CD4-positive, alpha-beta T cell treated with Interleukin-4 for 1 hour (primary cell): ENCODE results near the gene FOXK2.

Source experiments
- DNase-seq, 2 donors: peaks; one replicate each; pipeline ENCODE4 v3.0.0-alpha.2; 2020 to 2022

FOXK2 gene

DNA sequence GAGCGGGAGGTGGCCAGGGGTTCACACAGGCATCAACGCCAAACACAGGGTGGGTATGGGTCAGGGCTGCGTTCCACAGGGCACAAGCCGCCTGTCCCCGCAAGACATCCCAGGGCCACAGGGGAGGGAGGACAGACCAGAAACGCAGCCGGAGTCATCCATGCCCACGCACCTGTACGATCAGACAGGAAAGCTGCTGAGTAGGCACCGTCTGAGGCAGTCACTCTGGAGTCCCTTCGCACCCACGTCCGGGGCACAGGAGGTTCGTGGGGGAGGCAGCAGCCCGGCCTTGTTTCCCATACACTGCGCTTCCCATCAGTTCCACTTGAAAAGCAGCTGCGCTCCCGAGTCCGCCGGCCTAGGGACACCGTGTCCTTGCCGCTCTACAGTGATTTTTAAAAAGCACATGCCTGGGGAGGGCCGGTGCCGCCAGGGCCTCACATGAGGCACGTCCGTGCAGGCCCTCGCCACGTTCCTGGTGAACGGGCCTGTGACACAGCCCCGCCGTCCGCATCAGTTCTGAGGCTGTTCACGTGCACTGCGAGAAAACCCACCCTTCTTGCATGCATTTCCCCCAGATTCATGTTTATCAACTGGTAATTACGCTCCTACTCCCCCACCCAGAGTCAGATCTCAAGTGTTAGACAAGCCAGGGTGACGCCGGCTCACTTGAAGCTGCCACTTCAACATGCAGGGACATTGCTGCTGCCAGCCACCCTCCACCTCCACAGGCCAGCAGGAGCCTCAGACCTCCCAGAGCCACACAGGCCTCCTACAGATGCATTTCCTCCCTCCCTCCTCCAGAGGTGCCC is 94.0 kb downstream of the FOXK2 start:
- no peak for DNase-seq

DNA sequence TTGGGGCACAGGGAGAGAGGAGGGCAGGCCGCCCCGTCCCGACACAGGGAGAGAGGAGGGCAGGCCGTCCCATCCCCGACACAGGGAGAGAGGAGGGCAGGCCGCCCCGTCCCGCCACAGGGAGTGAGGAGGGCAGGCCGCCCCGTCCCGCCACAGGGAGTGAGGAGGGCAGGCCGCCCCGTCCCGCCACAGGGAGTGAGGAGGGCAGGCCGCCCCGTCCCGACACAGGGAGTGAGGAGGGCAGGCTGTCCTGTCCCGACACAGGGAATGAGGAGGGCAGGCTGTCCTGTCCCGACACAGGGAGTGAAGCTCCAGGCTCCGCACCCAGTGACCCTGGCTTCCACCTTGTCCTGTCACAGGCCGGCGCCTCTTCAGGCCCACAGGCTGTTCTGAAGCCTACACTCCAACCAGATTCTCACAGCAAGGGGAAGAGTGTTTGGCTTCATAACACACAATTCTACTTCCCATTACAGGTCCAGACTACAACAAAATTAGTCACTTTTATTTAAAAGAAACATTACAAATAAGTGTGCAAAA is 94.6 kb downstream of the FOXK2 start:
- DNase-seq, result no peak

DNA sequence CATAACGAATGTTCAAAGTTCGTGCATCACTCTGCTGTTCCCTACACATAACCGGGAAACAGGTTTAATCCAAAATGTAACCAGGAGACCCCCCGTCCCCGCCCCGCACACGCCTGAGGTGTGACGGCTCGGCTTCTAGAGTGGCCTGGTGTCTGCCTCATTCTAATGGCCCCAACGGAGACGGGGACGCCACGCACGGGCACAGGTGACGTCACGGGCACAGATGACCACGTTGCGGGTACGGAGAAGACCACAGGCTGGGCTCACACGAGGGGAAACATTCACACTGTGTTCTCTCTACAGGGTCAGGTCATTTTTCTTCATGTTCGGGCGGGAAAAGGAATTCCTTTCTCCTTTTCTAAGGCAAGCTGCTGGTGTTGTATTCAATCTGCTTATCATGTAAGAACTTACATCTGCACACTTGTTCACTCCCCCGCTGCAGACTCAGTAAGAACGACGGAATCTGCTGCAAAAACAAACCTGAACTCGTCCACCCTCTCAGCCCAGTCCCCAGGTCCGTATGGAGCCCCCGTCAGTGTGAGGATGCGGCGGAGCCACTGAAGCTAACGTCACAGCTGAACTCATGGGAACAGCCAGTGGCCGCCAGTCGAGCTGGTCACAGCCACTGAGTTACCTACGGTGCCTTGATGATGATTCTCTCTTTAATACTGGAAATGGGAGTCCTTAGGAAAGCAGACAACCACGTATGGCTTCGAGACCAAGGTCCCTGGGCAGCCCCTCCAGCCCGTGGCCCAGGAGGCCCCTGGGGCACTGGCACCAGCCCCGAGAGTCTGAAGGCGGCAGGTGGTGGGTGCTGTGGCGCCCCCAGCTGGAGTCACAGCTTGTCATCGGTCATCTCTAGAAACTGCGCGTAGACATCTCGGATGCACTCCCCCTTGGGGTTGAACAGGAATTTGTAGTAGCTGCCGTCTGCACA is 95.8 kb downstream of the FOXK2 start:
- DNase-seq, result no peak

DNA sequence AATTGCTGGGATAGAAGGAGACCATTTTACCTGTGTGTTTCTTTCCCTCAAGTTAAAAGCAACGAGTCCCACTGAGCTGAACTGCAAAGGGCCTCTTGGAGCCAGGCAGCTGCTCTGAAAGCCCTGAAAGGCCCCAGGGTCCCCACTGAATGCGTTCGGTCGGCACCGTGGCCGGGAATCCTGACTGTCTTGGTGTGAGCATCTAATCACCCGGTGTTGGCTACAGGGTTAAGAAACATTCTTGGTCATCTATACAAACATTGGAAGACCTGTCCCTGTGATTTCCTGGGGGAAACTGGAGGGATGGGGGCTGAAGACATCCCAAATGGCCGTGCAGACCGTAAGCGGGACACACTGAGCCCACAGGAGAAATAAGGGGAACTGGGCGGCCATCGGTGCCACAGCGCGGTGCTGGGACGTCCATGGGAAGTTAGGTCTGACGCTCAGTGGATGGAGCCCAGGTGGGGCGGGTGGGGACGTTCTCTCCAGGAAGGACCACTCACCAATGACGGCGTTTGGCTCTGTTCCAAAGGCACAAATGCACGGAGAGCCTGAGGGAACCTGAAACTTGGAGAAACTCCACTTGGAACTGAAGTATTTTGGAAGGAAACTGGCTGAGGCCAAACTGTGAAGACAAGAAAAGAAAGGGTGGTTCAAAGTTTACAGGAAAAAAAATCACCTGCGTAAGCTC is 96.6 kb downstream of the FOXK2 start:
- no peak for DNase-seq

DNA sequence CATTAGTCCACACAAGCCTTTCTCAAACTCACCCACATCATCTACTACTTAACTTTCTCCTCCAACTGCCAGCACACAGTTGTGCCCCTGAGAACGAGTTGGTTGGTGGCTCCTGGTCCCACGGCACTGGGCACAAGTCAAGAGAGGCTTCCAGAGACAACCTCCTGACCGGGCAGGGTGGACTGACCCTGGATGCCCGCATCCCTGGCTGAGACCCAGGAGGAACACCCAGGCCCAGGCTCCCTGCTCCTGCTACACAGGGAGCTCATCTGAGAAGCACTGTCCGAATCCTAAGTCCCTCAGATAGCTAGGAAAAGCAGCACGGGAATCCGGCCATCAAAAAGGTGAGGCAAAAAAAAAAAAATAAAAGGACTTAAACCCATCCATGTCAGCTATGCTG is 99.7 kb downstream of the FOXK2 start:
- no peak for DNase-seq

DNA sequence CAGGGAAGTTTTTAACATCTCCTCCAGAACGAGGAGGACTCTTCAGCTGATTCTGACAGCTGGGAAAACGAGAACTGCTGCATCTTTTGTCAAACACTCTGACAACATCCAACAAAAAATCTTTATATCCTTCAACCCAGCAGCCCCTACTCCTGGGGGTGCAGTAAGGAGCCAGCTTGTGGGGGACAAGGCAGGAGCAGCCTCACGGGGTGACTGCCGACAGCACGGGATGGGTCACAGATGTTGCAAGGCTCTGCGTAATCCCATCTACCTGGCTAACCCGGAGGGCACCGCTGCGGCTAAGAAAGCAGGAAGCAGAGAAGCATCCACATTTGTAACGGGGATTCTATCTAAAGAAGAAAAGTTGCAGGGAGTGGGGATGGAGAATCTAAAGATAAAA is 100.1 kb downstream of the FOXK2 start:
- DNase-seq, result no peak

DNA sequence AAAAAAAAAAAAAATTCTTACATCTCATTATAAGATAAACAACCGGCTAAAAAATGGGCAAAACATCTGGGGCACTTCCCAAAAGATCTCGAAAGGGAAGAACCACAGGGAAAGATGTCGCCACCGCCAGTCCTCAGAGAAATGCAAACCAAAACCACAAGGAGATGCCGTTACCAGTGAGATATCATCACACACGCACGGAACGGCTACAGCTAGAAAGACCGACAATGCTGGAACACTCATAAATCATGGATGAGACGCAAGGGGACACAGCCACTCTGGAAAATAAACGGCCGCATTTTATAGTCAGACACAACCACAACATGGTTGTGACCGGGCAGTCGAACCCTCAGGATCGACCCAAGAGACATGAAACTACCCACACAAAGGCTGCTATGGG is 104.2 kb downstream of the FOXK2 start:
- no peak for DNase-seq

DNA sequence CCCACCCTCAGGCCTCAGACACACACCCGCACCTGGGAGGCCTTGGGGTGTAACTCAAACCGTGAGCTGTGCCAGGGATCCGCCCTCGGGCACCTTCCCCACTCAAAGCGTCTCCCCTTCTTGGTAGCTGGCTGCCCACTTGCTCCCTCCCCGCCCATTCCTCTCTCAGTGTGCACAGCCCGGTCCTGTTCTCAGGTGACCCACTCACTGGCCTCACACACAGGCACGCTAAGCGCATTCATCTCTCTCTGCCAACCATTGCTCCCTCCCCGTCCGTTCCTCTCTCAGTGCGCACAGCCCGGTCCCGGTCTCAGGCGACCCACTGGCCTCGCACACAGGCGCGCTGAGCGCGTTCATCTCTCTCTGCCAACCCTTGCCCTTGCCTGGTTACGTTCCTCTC is 107.9 kb downstream of the FOXK2 start:
- DNase-seq, result no peak

DNA sequence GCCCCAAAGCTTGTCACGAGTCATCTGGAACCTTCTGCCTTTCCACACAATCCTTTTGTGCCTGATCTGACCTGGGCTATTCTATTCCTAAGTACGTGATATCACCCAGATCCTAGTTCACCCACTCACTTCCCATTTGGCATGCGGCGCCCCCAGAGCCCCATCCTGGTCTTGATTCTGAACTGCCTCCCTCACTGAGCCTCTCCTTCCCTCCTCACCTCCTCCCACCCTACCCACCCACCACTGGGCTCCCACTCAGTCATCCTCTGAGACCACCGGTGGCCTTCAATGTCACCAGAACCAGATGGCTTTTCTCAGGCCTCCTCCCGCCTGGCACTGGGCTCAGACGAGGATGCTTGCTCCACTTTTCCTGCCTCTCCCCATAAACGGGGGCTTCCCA is 110.2 kb downstream of the FOXK2 start:
- no peak for DNase-seq

DNA sequence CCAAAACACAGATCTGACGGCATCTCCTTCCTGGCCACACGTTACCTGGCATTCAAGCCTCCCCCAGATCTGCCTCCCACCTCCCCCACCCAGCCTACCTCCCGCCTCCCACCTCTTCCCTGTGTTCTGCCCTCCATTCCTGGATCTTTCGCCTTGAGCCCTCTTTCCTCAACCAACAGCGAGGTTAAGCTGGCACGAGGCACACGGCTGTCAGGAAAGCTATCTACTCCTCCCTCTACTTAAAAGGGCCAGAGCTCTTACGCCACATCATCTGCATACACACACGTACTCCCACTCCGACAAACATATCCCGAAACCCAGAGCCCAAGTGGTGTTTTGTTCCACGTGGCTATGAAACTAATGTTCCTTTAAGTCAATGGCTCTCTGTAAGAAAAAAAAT is 110.7 kb downstream of the FOXK2 start:
- no peak for DNase-seq

DNA sequence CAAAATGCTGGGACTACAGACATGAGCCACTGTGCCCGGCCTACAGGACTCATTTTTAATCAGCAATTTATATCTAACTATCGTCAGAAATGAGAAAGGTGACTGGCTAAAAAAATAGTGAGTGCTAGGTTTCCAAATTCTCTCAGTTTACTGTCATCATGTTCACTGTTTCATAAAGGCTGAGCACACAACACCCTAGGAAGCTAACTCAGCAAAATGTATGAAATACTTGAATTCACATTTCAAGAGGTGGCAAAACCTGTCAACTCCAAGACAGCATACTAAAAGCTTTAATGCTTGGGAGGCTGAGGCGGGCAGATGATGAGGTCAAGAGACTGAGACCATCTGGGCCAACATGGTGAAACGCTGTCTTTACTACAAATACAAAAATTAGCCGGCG is 112.0 kb downstream of the FOXK2 start:
- no peak for DNase-seq

DNA sequence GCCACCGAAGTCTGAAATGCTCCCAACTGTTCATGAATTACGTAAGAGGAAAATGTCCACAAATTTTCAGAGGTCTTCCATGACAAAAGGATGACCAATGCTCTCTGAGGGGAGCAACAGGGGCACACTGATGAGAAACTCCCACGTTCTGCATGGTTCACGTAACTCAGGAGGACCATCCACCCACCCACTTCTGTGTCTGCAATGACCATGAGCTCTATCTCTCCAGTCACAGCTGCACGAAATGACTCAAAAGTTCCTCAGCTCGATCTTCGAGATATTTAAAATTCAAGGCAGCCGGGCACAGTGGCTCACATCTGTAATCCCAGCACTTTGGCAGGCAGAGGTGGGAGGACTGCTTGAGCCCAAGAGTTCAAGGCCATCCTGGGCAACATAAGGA is 112.9 kb downstream of the FOXK2 start:
- no peak for DNase-seq

DNA sequence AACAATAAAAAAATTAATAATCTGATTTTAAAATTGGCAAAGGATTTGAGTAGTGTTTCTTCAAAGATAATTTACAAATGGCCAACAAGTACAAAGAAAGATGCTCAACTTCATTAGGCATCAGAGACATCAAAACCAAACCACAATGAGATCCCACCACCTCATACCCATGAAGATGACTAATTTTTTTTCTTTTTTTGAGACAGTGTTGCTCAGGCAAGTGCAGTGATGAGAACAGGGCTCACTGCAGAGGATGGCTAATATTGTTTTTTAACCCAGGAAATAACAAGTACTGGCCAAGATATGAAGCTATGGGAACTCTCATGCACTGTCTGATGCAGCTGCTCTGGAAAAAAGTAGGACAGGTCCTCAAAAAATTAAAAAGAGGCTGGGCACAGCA is 113.8 kb downstream of the FOXK2 start:
- DNase-seq, result no peak

DNA sequence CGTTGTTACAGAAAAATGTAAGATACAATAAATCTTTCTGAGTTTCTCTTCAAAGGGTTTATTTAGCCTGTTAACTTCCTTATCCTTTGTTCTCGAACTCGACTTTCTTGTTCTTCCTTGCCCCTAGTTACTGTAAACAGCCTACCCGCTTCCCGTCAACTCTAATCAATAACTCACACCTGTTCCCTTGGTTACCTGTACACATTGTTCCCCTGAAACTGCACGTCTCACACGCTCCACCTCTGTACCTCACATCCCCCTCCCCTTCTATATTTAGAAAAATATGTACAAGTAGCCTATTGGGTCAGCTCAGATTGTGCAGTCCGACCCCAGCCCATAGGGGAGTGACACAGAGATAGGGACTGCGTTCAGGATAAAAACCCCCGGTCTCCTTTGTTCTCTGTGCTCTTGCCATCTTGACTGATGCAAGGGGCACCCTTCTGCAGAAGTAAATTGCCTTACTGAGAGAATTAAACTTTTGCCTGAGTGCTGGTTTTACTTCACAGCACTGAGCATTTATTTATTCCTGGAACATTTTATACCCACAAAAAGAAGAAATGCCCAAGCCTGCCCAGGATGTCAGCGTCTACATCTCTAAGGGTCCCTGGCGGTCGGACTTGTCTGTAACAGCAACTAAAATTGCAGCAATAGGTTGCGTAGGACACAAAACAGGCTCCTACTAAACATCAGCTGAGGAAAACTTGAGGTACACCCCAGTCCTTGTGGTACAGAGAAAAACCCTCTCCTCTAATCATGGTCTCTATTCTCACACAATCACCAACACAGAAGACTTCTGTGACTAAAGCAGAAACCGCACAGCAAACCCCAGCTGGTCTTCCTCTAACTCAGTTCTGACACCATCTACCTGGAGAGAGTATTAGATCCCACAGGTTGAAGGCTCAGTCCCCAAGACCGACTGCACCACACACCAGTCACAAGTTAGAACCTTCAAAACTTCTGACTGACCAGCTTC is 117.4 kb downstream of the FOXK2 start:
- DNase-seq, result no peak

DNA sequence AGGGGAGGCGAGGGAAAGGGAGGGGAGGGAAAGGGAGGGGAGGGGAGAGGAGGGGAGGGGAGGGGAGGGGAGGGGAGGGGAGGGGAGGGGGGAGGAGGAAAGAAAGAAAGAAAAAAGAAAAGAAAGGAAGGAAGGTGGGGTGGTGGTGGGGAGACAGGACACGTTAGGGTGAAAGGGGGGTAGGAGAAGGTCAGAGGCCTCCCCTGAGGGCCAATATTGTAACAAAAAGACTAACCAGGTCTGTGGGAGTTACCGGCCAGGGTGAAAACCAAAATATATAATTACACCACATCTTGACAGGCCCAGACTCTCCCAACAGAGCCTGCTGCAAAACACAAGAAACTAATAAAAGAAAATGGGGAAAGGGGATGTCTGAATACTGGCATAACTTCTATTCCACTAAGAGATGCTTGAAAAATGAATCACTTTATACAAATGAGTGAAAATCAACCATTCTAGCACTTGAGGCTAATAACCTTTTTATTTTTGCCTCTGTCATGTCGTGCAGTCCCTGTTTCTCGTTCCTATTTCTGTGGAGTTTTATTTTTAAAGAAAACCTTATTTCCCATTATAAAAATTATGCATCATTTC is 118.7 kb downstream of the FOXK2 start:
- DNase-seq, result no peak

DNA sequence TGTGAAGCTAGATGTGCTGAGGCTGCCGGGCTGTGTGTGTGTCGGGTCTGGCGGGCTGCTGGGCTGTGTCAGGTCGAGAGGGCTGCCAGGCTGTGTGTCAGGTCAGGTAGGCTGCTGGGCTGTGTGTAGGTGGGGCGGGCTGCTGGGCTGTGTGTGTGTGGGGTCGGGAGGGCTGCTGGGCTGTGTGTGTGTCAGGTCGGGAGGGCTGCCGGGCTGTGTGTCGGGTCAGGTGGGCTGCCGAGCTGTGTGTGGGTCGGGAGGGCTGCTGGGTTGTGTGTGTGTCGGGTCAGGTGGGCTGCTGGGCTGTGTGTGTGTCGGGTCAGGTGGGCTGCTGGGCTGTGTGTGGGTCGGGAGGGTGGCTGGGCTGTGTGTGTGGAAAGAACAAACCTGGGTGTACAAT is 120.1 kb downstream of the FOXK2 start:
- no peak for DNase-seq

DNA sequence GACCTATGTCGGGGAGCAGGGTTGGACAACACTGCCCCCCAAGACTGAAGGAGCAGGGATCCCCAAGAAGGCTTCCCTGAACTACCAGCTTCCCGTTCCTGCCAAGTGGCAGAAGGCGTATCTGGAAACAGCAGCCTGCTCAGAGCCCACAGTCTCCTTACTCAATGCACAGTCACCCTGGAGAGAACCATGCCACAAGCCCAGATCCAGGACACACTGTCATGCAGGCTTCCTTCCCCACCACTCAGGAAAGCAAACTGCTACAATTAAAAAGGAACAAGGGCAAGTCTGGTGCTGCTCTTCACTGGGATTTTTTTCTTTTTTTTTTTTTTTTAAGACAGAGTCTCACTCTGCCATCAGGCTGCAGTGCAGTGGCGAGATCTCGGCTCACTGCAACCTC is 120.5 kb downstream of the FOXK2 start:
- no peak for DNase-seq

DNA sequence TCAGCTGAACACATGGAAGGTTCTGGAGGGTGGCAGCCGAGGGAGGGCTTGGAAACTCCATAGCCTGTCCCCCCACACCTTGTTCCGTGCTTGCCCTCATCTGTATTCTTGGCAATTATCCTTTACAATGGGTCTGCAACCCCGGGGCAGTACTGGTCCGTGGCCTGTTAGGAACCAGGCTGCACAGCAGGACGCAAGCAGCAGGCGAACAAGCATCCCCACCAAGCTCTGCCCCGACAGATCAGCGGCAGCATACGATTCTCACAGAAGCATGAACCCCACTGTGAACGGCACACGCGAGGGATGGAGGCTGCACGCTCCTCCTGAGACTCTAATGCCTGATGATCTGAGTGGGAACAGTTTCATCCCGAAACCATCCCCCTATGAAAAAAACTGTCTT is 122.5 kb downstream of the FOXK2 start:
- no peak for DNase-seq

DNA sequence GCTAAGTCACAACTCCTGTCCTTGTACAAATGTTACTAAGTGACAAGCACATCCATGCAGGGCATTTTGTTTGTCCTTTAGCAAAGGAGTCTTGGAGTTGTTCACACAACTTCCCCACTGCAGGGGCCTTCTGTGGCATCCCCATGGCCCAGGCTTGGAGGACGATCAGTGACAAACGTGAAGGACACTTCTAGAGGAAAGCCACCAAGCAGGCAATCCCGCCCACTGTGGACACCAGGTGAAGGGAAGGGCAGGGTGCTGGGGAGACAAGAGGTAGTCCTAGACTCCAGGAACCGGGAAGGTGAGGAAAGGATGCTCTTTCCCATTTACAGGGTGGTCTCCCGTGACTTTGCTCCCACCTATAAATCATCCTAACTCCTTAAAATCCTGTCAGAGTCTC is 124.6 kb downstream of the FOXK2 start:
- no peak for DNase-seq

DNA sequence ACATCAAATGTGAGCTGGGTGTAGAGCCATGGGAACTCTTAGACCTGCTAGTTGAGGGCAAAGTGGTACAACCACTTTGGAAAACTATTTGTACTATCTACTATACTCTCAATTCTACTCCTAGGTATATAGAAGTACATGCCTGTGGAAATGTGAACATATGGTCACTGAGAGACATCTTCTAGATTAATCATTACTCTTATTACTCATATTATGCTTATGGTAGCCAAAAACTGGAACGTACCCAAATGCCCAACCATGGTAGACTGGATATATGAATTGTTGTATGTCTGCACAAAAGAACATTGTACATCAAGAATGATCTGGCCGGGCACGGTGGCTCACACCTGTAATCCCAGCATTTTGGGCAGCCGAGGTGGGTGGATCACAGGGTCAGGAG is 126.0 kb downstream of the FOXK2 start:
- DNase-seq, result no peak

DNA sequence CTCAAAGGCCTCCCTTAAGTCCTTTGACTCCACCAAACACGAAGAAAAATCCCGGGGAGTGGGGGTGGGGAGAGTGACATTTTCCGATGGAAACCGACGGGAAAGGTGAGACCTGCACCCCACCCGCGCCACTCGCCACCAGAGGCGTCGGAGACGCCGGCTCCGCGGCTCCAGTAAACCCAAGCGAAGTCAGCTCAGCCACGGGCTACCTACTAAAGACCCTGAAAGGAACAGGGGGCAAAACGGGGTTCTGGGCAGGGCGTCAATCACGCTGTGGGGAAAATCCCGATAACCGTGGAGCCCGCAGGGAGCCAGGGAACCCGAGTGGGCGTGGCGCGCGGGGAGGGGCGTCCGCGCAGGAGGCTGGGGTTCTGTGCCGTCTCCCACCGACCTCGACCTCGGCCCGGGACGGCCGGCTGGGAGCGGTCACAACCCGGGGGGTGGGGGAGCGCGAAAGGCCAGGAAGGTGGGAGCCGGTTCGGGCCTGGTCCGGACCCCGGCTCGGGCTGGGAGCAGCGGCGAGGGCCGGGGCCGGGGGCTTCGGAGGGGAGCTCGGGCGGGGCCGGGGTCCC is 128.1 kb downstream of the FOXK2 start:
- DNase-seq, result peak; percentile 24 to 54
